Stimulated activated CD4-positive, alpha-beta T cell treated with anti-CD3 and anti-CD28 coated beads, Interleukin-4, amount 100 ng/mL, for 4 hours (primary cell): ENCODE results near the gene NKX2-3.

Source experiments
- DNase-seq, 2 experiments: peaks; one replicate each; pipeline ENCODE4 v3.0.0-alpha.2; 2020

Gene NKX2-3

GRCh38 chr10:99532687-99533495 is at the start of gene NKX2-3:
Gene NKX2-3 (plus strand): TSS chr10:99532942. CDS start chr10:99533132, 190 bp downstream.
- peak; percentile 41 to 42 for DNase-seq

- no peak for DNase-seq
These were observed 47.8 kb upstream of the NKX2-3 start for GRCh38 chr10:99484626-99485581.

GRCh38 chr10:99487125-99487807 is 45.5 kb upstream of the NKX2-3 start:
- DNase-seq, result no peak

- DNase-seq, result no peak
These were observed 43.5 kb upstream of the NKX2-3 start for GRCh38 chr10:99489271-99489670.

- no peak for DNase-seq
These were observed 35.3 kb upstream of the NKX2-3 start for GRCh38 chr10:99497343-99498025.

- DNase-seq, result no peak
These were observed 26.3 kb upstream of the NKX2-3 start for GRCh38 chr10:99506416-99506815.

GRCh38 chr10:99507265-99507664 is 25.5 kb upstream of the NKX2-3 start:
- no peak for DNase-seq

- DNase-seq, result no peak
These were observed 19.7 kb upstream of the NKX2-3 start for GRCh38 chr10:99513061-99513460.

GRCh38 chr10:99519690-99520039 is 13.1 kb upstream of the NKX2-3 start:
- DNase-seq, result no peak

- DNase-seq, result no peak
These were observed 12.5 kb upstream of the NKX2-3 start for GRCh38 chr10:99520040-99520846.

GRCh38 chr10:99520847-99521764 is 11.6 kb upstream of the NKX2-3 start:
- DNase-seq, result no peak

GRCh38 chr10:99521765-99522469 is 10.8 kb upstream of the NKX2-3 start:
- no peak for DNase-seq

GRCh38 chr10:99522470-99523250 is 10.1 kb upstream of the NKX2-3 start:
- no peak for DNase-seq

GRCh38 chr10:99523251-99523773 is 9.4 kb upstream of the NKX2-3 start:
- DNase-seq, result no peak

GRCh38 chr10:99524050-99524666 is 8.6 kb upstream of the NKX2-3 start:
- DNase-seq, result no peak

GRCh38 chr10:99524736-99525380 is 7.9 kb upstream of the NKX2-3 start:
- no peak for DNase-seq

- no peak for DNase-seq
These were observed 6.8 kb upstream of the NKX2-3 start for GRCh38 chr10:99525897-99526296.
